A673 (cell line): Measurements from ENCODE around the gene NPIPB2. TPM values are rescaled to one million over a fixed set of nuclear protein-coding genes. Genes with fewer than 3 reads are reported as not detected.

Experiments
- BruUV-seq: library from RNA; stranded (reverse); fragments of 400-500 nt; replicated peaks from 2 replicates; lab custom pipeline; 2021; lab: Mats Ljungman, UMichigan
- CTCF ChIA-PET: fragments of 300-600 bp; sonication (Branson Sonifier 250); formaldehyde crosslinking; loops from one replicate; lab custom pipeline; 2022; ENCODE audit warnings: antibody characterized with exemption; lab: Charles Lee
- POLR2A ChIA-PET: fragments of 300-600 bp; sonication (Branson Sonifier 250); formaldehyde crosslinking; loops from one replicate; lab custom pipeline; 2022; ENCODE audit warnings: antibody characterized with exemption; ENCODE audit not compliant: low non-redundant PET; lab: Charles Lee
- DNase-seq: peaks from one replicate; pipeline ENCODE4 v3.0.0-alpha.2; 2015; ENCODE audit warnings: low spot score
- H3K27ac ChIP-seq: fragments of 200-600 bp; sonication (generic); 2 replicates; pipeline ENCODE4 v1.5.1; 2016; ENCODE audit warnings: mixed run types, low read depth, mild to moderate bottlenecking, mixed read lengths, antibody characterized with exemption, low read length; ENCODE audit not compliant: poor library complexity, severe bottlenecking
- H3K27me3 ChIP-seq: fragments of 200-600 bp; sonication (generic); replicated peaks from 2 replicates; pipeline ENCODE4 v1.6.1; 2017; ENCODE audit warnings: mixed run types, low read depth, mild to moderate bottlenecking, mixed read lengths, antibody characterized with exemption, low read length; ENCODE audit not compliant: insufficient read depth, poor library complexity
- H3K36me3 ChIP-seq: fragments of 200-600 bp; sonication (generic); 2 replicates; pipeline ENCODE4 v1.6.1; 2016; ENCODE audit warnings: mixed run types, mild to moderate bottlenecking, mixed read lengths, antibody characterized with exemption, low read length; ENCODE audit not compliant: insufficient read depth, poor library complexity, severe bottlenecking
- H3K4me1 ChIP-seq: fragments of 200-600 bp; sonication (generic); 2 replicates; pipeline ENCODE4 v1.6.1; 2017; ENCODE audit warnings: mixed run types, mild to moderate bottlenecking, mixed read lengths, antibody characterized with exemption, low read length; ENCODE audit not compliant: insufficient read depth, poor library complexity, severe bottlenecking
- H3K4me3 ChIP-seq: fragments of 200-600 bp; sonication (generic); 2 replicates; pipeline ENCODE4 v1.5.1; 2016; ENCODE audit warnings: low read depth, mixed run types, mild to moderate bottlenecking, mixed read lengths, low read length; ENCODE audit not compliant: poor library complexity, severe bottlenecking
- H3K9me3 ChIP-seq: fragments of 200-600 bp; sonication (generic); 2 replicates; pipeline ENCODE4 v1.6.1; 2016; ENCODE audit warnings: mixed run types, low read depth, mild to moderate bottlenecking, mixed read lengths, antibody characterized with exemption, low read length; ENCODE audit not compliant: poor library complexity, severe bottlenecking
- CTCF ChIP-seq: fragments of 300-800, 200-600 bp; sonication (generic); conservative IDR thresholded peaks from 2 replicates; pipeline ENCODE4 v1.5.1; 2017; ENCODE audit warnings: low read depth, mild to moderate bottlenecking, antibody characterized with exemption, low read length, moderate library complexity, mixed read lengths
- EZH2 ChIP-seq: fragments of 200-600 bp; sonication (generic); IDR thresholded peaks from 2 replicates; pipeline ENCODE4 v1.6.1; 2017; ENCODE audit warnings: borderline replicate concordance, low read depth, mild to moderate bottlenecking, mixed read lengths, antibody characterized with exemption, low read length; ENCODE audit not compliant: poor library complexity, severe bottlenecking
- intact Hi-C: fragments of 100-400 bp; cut with micrococcal nuclease; formaldehyde crosslinking; loops from one replicate; pipeline ENCODE4 v1.10.0; 2022; ENCODE audit not compliant: unreplicated experiment
- total RNA-seq: library from RNA; stranded (reverse); gene quantifications from 2 replicates; pipeline ENCODE4 v1.2.3, GENCODE V29; 2021

NPIPB2 gene
- total RNA-seq, 1 experiment from 2014 or later: 9.6 TPM

DNA sequence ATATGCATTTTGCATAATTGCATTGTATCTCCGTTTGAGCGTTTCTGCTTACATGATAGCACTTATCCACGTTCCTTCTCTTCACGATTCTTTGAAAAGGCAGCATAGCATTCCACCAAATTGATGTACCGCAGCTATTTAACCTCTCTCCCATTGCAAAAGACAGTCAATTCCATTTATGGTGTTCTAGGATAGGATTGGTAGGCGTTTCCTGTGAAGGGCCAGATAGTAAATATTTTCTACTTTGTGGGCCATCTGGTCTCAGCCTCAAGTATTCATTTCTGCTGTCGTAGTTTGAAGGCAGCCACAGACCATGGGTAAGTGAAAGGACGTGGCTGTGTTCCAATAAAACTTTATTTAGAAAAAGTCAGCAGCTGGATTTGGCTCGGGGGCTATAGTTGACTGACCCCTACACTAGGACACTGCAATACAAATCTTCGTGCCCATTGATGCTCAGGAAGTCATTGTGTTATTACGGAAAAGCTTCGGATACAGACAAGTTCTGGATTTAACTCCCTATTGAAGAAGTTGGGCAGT lies 44.7 kb upstream of the NPIPB2 start:
- intact Hi-C loops: no loop called here
- Histone ChIP-seq H3K36me3 (no peaks in the 10 kb centered on the region), H3K9me3 (no peaks in the 10 kb centered on the region), H3K27ac (no peak overlapping the region), H3K4me1 (no peaks in the 10 kb centered on the region), H3K4me3 (no peak overlapping the region), H3K27me3 (no peaks in the 10 kb centered on the region)
- BruUV-seq: no TSS peak
- no peak for DNase-seq
- ChIA-PET CTCF (no interaction called here), POLR2A (no interaction called here)
- no peak for TF ChIP-seq EZH2
- no peak for TF ChIP-seq CTCF

DNA sequence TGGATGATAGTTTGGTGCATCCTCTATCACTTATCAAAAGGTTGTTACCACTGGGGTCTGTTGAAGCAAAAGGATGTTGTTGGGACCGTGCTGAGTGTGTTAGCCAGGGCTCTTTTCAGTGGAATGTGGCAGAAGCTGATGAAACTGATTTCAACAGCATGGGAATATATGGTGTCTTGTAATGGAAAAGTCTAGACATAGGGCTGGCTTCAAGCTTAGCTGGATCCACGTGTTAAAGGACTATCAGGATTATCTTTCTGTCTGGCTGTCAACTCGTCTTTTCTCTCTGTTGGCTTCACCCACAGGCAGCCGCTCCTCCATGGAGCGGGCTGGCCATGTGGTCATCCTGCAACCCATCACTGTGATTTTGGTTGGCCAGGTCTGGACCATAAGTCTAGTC lies 43.4 kb upstream of the NPIPB2 start:
- no peak for TF ChIP-seq CTCF
- TF ChIP-seq EZH2: no peak
- no TSS peak for BruUV-seq
- intact Hi-C loops: no loop called here
- CTCF ChIA-PET: no interaction called here
- H3K4me1 ChIP-seq: no peaks in the 10 kb centered on the region
- no peaks in the 10 kb centered on the region for H3K36me3 ChIP-seq
- DNase-seq: no peak
- no peaks in the 10 kb centered on the region for H3K9me3 ChIP-seq
- no peaks in the 10 kb centered on the region for H3K27me3 ChIP-seq
- no peak overlapping the region for H3K27ac ChIP-seq
- POLR2A ChIA-PET: no interaction called here
- H3K4me3 ChIP-seq: no peak overlapping the region

- POLR2A ChIA-PET: no interaction called here
- no peaks in the 10 kb centered on the region for H3K27me3 ChIP-seq
- intact Hi-C loops: no loop called here
- BruUV-seq: no TSS peak
- H3K27ac ChIP-seq: no peak overlapping the region
- H3K9me3 ChIP-seq: no peaks in the 10 kb centered on the region
- no peak overlapping the region for H3K4me3 ChIP-seq
- DNase-seq: no peak
- no peaks in the 10 kb centered on the region for H3K36me3 ChIP-seq
- no peaks in the 10 kb centered on the region for H3K4me1 ChIP-seq
- TF ChIP-seq EZH2: no peak
- no peak for TF ChIP-seq CTCF
- CTCF ChIA-PET: no interaction called here
Measured at GRCh38 chr16:11980136-11980844, 38.4 kb upstream of the NPIPB2 start.
